HG03066 (cell line): ENCODE results near the gene DPP9.
"Not testable (repeated sequence)": the region's sequence is repeated elsewhere in the genome, so short reads cannot be mapped to it uniquely, and the experiment has no call there.

ENCODE experiments used
- ATAC-seq: cut with Tn5 transposase; IDR thresholded peaks from one replicate; pipeline ENCODE4 v1.9.1; 2021; ENCODE audit warnings: low read depth; ENCODE audit not compliant: unreplicated experiment

Gene DPP9

GRCh38 chr19:4723595-4724514 lies at the start of gene DPP9:
Gene DPP9 (minus strand): TSS chr19:4723842. CDS start chr19:4719906, 3,936 bp downstream.
- peak; percentile 91 for ATAC-seq

GRCh38 chr19:4773047-4773640 lies 49.5 kb upstream of the DPP9 start:
- no peak for ATAC-seq

- no peak for ATAC-seq
Observed at GRCh38 chr19:4772566-4772965, 48.9 kb upstream of the DPP9 start.

GRCh38 chr19:4768934-4769777 lies 45.5 kb upstream of the DPP9 start:
- ATAC-seq = no peak

- no peak for ATAC-seq
Observed at GRCh38 chr19:4764393-4764660, 40.7 kb upstream of the DPP9 start.

- no peak for ATAC-seq
Observed at GRCh38 chr19:4763021-4763420, 39.4 kb upstream of the DPP9 start.

GRCh38 chr19:4760285-4760650 lies 36.6 kb upstream of the DPP9 start:
- ATAC-seq = no peak

- ATAC-seq = peak; percentile 58
Observed at GRCh38 chr19:4759388-4760284, 36.0 kb upstream of the DPP9 start.

GRCh38 chr19:4758659-4759058 lies 35.0 kb upstream of the DPP9 start:
- ATAC-seq = no peak

GRCh38 chr19:4758082-4758481 lies 34.4 kb upstream of the DPP9 start:
- no peak for ATAC-seq

GRCh38 chr19:4755459-4755858 lies 31.8 kb upstream of the DPP9 start:
- ATAC-seq = no peak

- no peak for ATAC-seq
Observed at GRCh38 chr19:4754248-4754647, 30.6 kb upstream of the DPP9 start.

GRCh38 chr19:4749870-4750590 lies 26.4 kb upstream of the DPP9 start:
- ATAC-seq = no peak

- no peak for ATAC-seq
Observed at GRCh38 chr19:4748589-4748988, 24.9 kb upstream of the DPP9 start.

GRCh38 chr19:4748185-4748584 lies 24.5 kb upstream of the DPP9 start:
- ATAC-seq = no peak

- no peak for ATAC-seq
Observed at GRCh38 chr19:4745986-4746385, 22.3 kb upstream of the DPP9 start.

- ATAC-seq = not testable (repeated sequence)
Observed at GRCh38 chr19:4745175-4745574, 21.5 kb upstream of the DPP9 start.

- no peak for ATAC-seq
Observed at GRCh38 chr19:4744451-4745174, 21.0 kb upstream of the DPP9 start.
